K562 treated with DMSO at 1 percent for 4 hours (cell line): Measurements from ENCODE around the gene DTNBP1. TPM values are rescaled to one million over a fixed set of nuclear protein-coding genes. Genes with fewer than 3 reads are reported as not detected.

Experiments
- total RNA-seq: library from RNA; unstranded; fragments of 300-600 nt; gene quantifications from 2 replicates; pipeline ENCODE4 v1.2.3, GENCODE V29; 2022; ENCODE audit not compliant: insufficient read depth

Gene DTNBP1
- total RNA-seq: 37.3 and 40.1 TPM in 2 replicates

GRCh38 chr6:15662326-15663129 lies at the start of gene DTNBP1:
DTNBP1 (minus strand) TSS chr6:15663028; CDS start chr6:15662869, 159 bp downstream.

